ENCODE measurements around the gene CDKN1A.
A peak's percentile ranks its signal among the peaks of the same experiment; 100 is the strongest.
"Not testable (repeated sequence)": the region's sequence is repeated elsewhere in the genome, so short reads cannot be mapped to it uniquely, and the experiment has no call there.

CDKN1A gene

DNA sequence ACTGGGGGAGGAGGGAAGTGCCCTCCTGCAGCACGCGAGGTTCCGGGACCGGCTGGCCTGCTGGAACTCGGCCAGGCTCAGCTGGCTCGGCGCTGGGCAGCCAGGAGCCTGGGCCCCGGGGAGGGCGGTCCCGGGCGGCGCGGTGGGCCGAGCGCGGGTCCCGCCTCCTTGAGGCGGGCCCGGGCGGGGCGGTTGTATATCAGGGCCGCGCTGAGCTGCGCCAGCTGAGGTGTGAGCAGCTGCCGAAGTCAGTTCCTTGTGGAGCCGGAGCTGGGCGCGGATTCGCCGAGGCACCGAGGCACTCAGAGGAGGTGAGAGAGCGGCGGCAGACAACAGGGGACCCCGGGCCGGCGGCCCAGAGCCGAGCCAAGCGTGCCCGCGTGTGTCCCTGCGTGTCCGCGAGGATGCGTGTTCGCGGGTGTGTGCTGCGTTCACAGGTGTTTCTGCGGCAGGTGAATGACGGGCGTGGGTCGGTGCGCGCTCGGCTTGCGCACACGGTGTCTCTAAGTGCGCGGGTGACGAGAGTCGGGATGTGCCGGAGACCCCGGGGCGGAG, at the start of gene CDKN1A:
Gene CDKN1A, plus strand, starts transcription at position 227 of the 555 bp plus-strand sequence. CDS start 5,388 bp downstream, outside the sequence.
- DNase-seq: peak; percentile 85

DNA sequence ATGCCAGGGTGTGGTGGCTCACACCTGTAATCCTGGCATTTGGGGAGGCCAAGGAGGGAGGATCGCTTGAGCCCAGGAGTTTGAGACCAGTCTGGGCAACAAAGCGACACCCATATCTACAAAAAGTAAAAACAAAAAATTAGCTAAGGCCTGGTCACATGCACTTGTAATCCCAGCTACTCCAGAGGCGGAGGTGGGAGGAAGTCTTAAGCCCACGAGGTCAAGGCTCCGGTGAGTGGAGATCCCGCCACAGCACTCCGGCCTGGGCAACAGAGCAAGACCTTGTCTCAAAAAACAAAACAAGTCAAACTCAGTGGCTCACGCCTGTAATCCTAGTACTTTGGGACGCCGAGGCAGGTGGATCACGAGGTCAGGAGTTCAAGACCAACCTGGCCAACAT, 48.7 kb upstream of the CDKN1A start:
- DNase-seq: no peak

- DNase-seq: no peak
Observed at GRCh38 chr6:36631326-36632011, 47.0 kb upstream of the CDKN1A start.

DNA sequence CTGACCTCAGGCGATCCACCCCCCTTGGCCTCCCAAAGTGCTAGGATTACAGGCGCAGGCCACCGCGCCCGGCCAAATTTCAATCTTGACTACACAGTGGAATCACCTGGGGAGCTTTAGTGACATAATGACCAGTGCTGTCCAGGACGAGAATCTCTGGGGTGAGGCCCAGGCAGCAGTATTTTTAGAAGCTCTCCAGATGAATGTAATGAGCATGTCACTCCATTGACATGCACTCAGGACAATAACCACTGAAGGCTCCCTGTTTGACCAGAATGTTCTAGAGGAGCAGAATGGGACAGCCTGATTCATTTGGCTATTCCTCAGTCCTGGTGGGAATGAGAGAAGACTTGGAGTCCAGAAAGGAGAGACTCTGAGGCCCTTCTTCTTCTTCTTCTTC, 45.1 kb upstream of the CDKN1A start:
- no peak for DNase-seq

DNA sequence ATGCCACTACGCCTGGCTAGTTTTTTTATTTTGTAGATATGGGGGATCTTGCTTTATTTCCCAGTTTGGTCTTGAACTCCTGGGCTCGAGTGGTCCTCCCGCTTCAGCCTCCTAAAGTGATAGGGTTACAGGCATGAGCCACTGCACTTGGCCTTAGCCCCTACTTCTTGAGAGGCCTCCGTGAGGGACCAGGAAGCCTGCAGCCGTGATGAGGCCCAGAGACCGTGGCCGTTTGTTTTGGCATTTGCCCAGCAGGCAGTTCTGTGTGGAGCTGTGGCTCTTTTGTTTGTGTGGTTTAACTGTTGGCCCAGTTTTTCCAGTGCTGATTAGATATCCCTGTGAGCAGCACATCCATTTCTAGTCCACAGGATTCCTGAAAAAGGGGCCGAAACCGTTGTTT, 44.6 kb upstream of the CDKN1A start:
- DNase-seq: peak; percentile 74

DNA sequence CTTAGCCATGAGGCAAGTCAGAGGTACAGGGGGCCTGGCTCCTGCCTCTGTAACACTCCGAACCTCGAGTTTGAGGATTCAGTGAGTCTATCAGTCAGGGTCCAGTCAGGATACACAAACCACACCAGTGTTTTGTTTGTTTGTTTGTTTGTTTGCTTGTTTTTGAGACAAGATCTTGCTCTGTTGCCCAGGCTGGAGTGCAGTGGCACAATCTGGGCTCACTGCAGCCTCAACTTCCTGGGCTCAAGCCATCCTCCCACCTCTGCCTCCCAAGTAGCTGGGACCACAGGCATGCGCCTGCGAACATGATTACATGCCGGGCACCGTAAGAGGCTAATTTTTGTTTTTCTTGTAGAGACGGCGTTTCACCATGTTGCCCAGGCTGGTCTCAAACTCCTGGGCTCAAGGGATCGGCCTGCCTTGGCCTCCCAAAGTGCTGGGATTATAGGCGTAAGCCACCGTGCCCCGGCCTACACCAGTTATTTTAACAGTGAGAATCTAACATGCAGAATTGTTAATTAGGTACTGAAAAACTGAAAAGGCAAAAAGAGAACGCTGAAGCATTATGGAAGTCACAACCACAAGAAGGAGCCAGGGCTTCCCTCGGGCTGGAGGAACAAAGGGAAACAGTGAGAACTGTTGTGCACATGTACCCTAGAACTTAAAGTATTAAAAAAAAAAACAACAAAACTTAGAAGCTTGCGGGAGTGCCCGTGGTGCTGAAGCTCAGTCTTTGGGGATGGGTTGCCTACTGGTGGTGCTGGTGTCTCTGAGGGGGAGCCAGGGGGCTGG, 44.0 kb upstream of the CDKN1A start:
- DNase-seq: no peak

GRCh38 chr6:36636283-36636682, 42.2 kb upstream of the CDKN1A start:
- DNase-seq: no peak

DNA sequence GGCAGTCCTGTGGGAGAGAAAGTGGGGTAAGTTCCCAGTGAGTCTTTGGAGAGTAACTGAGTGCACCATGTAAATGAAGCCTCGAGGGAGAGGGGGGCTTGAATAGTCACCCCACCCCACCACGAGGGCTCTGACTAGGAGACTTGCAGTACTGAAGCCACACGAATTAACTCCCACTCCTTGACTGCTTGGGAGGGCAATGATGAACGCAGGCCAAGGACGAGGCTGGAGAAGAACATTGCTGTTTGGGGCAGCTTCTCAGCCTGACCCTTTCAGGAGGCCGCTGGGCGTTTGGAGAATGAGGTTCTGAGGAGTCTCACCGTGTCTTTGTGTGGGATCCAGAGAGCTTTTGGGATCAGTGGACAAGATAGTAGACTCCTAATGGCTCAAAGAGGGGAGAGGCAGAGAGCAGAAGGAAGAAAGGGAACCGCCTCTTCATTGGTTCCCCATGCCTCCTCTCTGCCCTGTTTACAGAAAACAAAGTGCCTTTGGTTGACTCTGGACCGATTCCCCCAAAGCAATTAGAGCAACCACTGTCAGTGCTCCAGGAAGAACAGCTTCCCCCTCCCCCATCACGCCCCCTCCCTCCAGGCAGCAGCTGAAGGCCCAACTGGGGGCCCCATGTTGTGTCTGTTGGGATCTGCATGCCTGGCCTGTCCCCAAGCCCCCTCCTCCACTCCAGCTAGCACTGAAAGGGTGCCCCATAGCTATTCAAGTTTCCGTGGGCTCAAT, 41.7 kb upstream of the CDKN1A start:
- no peak for DNase-seq

DNA sequence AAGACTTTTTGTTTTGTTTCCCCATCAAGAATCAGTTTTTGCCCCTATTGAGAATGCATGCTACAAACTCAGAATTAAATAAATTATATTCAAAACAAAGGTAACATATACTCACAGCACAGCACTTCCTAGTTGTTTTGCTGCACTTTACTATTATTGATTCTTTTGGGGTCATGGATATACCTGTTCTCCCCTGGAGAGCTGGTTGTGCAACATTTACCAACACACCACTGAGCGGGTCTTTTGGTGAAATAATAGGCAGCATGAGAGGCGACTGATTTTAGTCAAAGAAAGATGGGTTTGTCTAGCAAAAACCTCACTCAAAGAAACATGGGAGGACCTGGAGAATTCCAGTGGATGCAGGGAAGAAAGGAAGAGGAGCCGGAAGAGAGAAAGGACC, 39.9 kb upstream of the CDKN1A start:
- no peak for DNase-seq

- DNase-seq: no peak
Observed at GRCh38 chr6:36639171-36639808, 39.2 kb upstream of the CDKN1A start.

DNA sequence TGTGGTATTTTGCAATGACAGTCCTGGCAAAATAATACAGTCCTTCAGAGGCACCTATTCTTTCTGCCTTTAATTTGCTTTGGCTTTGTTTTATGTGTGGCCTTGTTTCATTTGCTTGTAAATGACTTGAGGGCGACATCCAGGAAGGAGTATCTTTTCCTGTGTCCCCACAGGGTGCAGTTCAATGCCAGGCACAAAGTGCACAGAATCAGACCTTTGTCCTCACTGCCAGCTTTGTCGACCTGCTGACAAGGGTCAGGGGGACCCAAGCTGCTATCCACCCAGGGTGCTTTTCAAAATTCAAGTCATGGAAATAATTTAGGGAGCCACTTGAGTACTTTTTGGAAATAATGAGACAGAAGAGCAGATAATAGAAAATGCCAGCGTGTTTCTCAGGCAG, 37.0 kb upstream of the CDKN1A start:
- no peak for DNase-seq

GRCh38 chr6:36642913-36643817, 35.3 kb upstream of the CDKN1A start:
- peak; percentile 84 for DNase-seq

DNA sequence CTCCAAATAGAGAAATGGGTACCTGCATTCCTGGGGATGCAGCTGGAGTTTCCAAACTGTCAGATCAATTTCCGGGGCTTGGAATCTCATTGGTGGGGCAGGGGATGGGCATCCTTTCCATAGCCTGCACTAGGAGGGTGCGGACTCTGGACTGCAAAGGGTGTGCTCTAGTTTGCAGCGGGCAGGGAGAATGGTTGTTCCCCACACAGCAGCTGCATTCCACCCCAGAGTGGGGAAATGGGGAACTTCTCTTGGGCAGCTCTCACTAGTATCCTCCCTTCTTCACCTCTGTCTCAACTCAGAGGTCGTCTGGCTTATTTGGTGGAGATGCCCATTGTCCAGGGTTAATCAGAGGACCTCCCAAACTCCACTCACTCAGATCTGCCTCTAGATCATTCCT, 34.5 kb upstream of the CDKN1A start:
- no peak for DNase-seq

- no peak for DNase-seq
Observed at GRCh38 chr6:36649086-36649485, 29.4 kb upstream of the CDKN1A start.

DNA sequence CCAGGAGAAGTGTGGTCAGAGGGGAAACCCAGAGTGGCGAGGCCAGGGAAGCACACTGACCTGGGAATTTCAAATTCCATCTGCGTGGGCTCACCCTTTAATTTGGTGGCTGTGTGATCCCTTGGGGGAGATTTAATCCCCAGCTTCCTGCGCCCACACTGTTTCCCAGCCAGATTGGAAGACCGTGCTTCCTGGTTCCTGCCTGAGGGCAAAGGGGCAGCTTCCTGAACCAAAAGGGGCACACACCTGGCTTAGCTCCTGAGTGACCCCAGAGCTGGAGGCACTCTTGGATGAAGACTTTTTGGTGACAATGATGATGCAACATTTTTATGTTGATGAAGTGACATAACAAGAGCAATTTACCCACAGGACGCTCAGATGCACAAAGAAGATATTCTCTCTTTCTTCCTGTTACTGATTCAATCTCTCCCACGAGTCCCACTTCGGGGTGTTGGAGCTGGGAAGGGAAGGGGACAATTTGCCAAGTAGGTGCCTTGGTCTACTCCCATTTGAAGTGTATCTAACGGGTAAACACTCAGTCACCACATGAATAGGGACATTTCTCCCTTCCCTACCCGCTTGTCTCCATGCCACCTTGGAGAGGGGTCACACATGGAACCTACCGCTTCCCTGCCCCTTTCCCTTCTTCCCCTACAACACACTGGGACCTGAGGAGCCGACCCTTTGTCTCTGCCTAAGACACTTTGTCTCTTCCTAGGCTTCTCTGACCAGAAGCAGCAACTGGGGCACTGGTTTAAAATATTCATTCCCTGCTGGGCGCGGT, 28.6 kb upstream of the CDKN1A start:
- DNase-seq: no peak

- no peak for DNase-seq
Observed at GRCh38 chr6:36650848-36651478, 27.6 kb upstream of the CDKN1A start.

- DNase-seq: no peak
Observed at GRCh38 chr6:36651659-36652379, 26.7 kb upstream of the CDKN1A start.

DNA sequence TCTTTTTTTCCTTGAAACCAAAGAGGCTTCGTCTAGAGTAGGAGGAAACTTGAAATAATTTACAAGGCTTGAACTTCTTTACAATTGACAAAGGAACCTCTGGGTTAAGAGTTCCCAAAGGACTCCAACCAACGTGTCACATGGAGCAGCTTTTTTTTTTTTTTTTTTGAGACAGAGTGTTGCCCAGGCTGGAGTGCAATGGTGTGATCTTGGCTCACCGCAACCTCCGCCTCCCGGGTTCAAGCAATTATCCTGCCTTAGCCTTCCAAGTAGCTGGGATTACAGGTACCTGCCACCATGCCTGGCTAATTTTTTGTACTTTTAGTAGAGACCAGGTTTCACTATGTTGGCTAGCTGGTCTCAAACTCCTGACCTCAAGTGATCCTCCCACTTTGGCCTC, 24.0 kb upstream of the CDKN1A start:
- DNase-seq: not testable (repeated sequence)

GRCh38 chr6:36655085-36655724, 23.3 kb upstream of the CDKN1A start:
- DNase-seq: peak; percentile 63
